Measurements from ENCODE around the gene CDH4.

GRCh38 chr20:61813791-61814190 lies 561.7 kb downstream of the CDH4 start:
- TF ChIP-seq SETDB1 (IDR thresholded peaks at IDR 0.05; ENCODE audit: low read length) = no peak
- no peak for TF ChIP-seq BMI1 (IDR thresholded peaks at IDR 0.05; ENCODE audit: low read length)
- TF ChIP-seq HNRNPLL (IDR thresholded peaks at IDR 0.05; ENCODE audit: low read depth, low read length, poor library complexity, severe bottlenecking) = no peak
